Measurements from ENCODE around the gene ARSB. TPM values are rescaled to one million over a fixed set of nuclear protein-coding genes. Genes with fewer than 3 reads are reported as not detected.

Gene ARSB
- total RNA-seq, result 18.7 and 19.3 TPM in 2 replicates

DNA sequence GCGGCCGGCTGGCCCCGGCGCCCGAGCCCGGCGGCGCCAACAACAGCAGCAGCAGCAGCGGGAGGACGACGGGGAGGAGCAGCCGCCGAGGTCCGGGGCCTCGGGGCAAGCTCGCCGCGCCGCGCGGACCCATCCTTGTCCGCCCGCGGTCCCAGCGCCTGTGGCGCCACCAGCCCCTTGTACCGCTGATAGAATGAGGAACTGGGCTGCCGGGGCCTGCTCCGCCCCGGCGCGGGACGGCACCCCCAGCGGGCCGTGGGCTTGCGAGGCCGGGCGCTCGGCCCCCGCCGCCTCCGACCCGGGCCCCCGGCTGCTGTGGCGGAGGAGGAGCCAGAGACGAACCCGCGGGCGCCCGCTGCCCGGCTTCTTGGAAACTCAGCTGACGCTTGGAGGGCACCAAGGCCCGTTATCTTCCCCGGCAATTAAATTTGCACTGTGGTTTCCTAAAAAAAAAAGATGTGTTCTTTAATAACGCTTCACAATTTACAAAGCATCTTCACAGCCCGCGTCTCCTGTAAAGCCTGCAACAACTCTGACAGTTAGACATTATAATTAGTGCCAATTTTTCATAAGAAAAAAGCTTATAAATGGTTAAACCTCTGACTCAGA is at the start of gene ARSB:
Gene ARSB (minus strand): TSS at position 195 of the 609 bp plus-strand sequence. CDS start 62 bp downstream, at position 133.

Other genes with a start within 250 kb of the ARSB start
- gene DMGDH, start 84.4 kb upstream of the ARSB start, total RNA-seq, result 0.13 and 0.15 TPM in 2 replicates
- gene BHMT2, start 84.5 kb upstream of the ARSB start, total RNA-seq, result 1.6 and 1.9 TPM in 2 replicates
- gene BHMT, start 126.5 kb upstream of the ARSB start, total RNA-seq, result not detected in 2 replicates

Measured in mammary microvascular endothelial cell (primary cell).